IMR-90 (cell line): Measurements from ENCODE around the gene NHLRC3. TPM values are rescaled to one million over a fixed set of nuclear protein-coding genes. Genes with fewer than 3 reads are reported as not detected.

ENCODE experiments used
- ATAC-seq: fragments of 200-7000 bp; cut with Tn5 transposase; 2 replicates; pipeline ENCODE4 v1.9.1; 2020; ENCODE audit warnings: low read depth, mild to moderate bottlenecking, moderate library complexity
- BruUV-seq: library from RNA; stranded (reverse); fragments of 400-500 nt; replicated peaks from 2 replicates; lab custom pipeline; 2021; lab: Mats Ljungman, UMichigan
- CTCF ChIA-PET: fragments of 300-600 bp; formaldehyde crosslinking; extraction: SDS; loops from one replicate; lab custom pipeline; 2021; ENCODE audit warnings: antibody characterized with exemption; lab: Yijun Ruan, JAX
- POLR2A ChIA-PET: fragments of 300-600 bp; sonication (Branson Sonifier 250); formaldehyde crosslinking; loops from one replicate; lab custom pipeline; 2022; ENCODE audit warnings: antibody characterized with exemption; ENCODE audit not compliant: unreplicated experiment; lab: Charles Lee
- DNase-seq: peaks from one replicate; pipeline ENCODE4 v3.0.0; 2013
- H2AFZ ChIP-seq: replicated peaks from 2 replicates; pipeline ENCODE3; 2013; ENCODE audit warnings: low read length, mild to moderate bottlenecking; ENCODE audit not compliant: poor library complexity
- H2AK5ac ChIP-seq: 2 replicates; pipeline ENCODE4 v1.6.1; 2013; ENCODE audit warnings: low read depth, low read length, inconsistent platforms
- H2AK9ac ChIP-seq: replicated peaks from 2 replicates; pipeline ENCODE3; 2013; ENCODE audit warnings: mild to moderate bottlenecking, low read depth, low read length, moderate library complexity; ENCODE audit not compliant: poor library complexity
- H2BK120ac ChIP-seq: 2 replicates; pipeline ENCODE4 v1.6.1; 2013; ENCODE audit warnings: low read depth, low read length, inconsistent platforms
- H2BK15ac ChIP-seq: 3 replicates; pipeline ENCODE4 v1.6.1; 2013; ENCODE audit warnings: low read depth, low read length, inconsistent platforms
- H2BK20ac ChIP-seq: 2 replicates; pipeline ENCODE4 v1.6.1; 2013; ENCODE audit warnings: low read depth, mild to moderate bottlenecking, inconsistent platforms, low read length, moderate library complexity
- H2BK5ac ChIP-seq: 2 replicates; pipeline ENCODE4 v1.6.1; 2013; ENCODE audit warnings: mild to moderate bottlenecking, low read depth, low read length, inconsistent platforms; ENCODE audit not compliant: poor library complexity, severe bottlenecking
- H3K14ac ChIP-seq: replicated peaks from 2 replicates; pipeline ENCODE4 v1.6.1; 2013; ENCODE audit warnings: low read depth, low read length, inconsistent platforms
- H3K18ac ChIP-seq: 2 replicates; pipeline ENCODE4 v1.6.1; 2013; ENCODE audit warnings: low read depth, low read length, control low read depth
- H3K23ac ChIP-seq: 2 replicates; pipeline ENCODE4 v1.6.1; 2013; ENCODE audit warnings: low read depth, low read length, inconsistent platforms
- H3K27ac ChIP-seq: 2 replicates; pipeline ENCODE4 v1.5.1; 2013; ENCODE audit warnings: mild to moderate bottlenecking, control low read depth, low read length; ENCODE audit not compliant: insufficient read depth
- H3K27me3 ChIP-seq: 2 replicates; pipeline ENCODE4 v1.6.1; 2013; ENCODE audit warnings: low read length; ENCODE audit not compliant: control insufficient read depth, insufficient read depth
- H3K36me3 ChIP-seq: 2 replicates; pipeline ENCODE4 v1.6.1; 2013; ENCODE audit warnings: low read length, mixed read lengths; ENCODE audit not compliant: control insufficient read depth, insufficient read depth
- H3K4ac ChIP-seq: 2 replicates; pipeline ENCODE4 v1.6.1; 2013; ENCODE audit warnings: low read depth, low read length, inconsistent platforms
- H3K4me1 ChIP-seq: 2 replicates; pipeline ENCODE4 v1.6.1; 2013; ENCODE audit warnings: low read length, mixed read lengths; ENCODE audit not compliant: control insufficient read depth, insufficient read depth
- H3K4me2 ChIP-seq: 2 replicates; pipeline ENCODE4 v1.6.1; 2013; ENCODE audit warnings: low read depth, mild to moderate bottlenecking, control low read depth, low read length, moderate library complexity
- H3K4me3 ChIP-seq: 2 replicates; pipeline ENCODE4 v1.5.1; 2013; ENCODE audit warnings: low read depth, mild to moderate bottlenecking, control low read depth, low read length, moderate library complexity; ENCODE audit not compliant: insufficient read depth
- H3K56ac ChIP-seq: 2 replicates; pipeline ENCODE4 v1.6.1; 2013; ENCODE audit warnings: low read length, inconsistent platforms; ENCODE audit not compliant: insufficient read depth; ENCODE audit errors: extremely low read depth
- H3K79me1 ChIP-seq, 2 experiments: 2 replicates each; pipeline ENCODE4 v1.6.1; 2013; ENCODE audit warnings: low read length in 2 of 2, inconsistent platforms in 1 of 2, low read depth in 1 of 2
- H3K9ac ChIP-seq: 2 replicates; pipeline ENCODE4 v1.6.1; 2013; ENCODE audit warnings: low read depth, low read length, control low read depth
- H3K9me1 ChIP-seq: 2 replicates; pipeline ENCODE4 v1.6.1; 2013; ENCODE audit warnings: low read length, inconsistent platforms; ENCODE audit not compliant: insufficient read depth
- H3K9me3 ChIP-seq: 2 replicates; pipeline ENCODE4 v1.6.1; 2013; ENCODE audit warnings: low read length; ENCODE audit not compliant: control insufficient read depth, insufficient read depth
- H4K20me1 ChIP-seq: 2 replicates; pipeline ENCODE4 v1.6.1; 2013; ENCODE audit warnings: low read length, inconsistent platforms; ENCODE audit not compliant: insufficient read depth
- H4K5ac ChIP-seq: 2 replicates; pipeline ENCODE4 v1.6.1; 2013; ENCODE audit warnings: mild to moderate bottlenecking, low read depth, low read length, control low read depth
- H4K8ac ChIP-seq, 2 experiments: 2 replicates each; pipeline ENCODE4 v1.6.1; 2013; ENCODE audit warnings: low read depth in 2 of 2, low read length in 2 of 2, control low read depth in 1 of 2, inconsistent platforms in 1 of 2
- H4K91ac ChIP-seq: 2 replicates; pipeline ENCODE4 v1.6.1; 2013; ENCODE audit warnings: low read depth, low read length, inconsistent platforms; ENCODE audit not compliant: insufficient read depth
- BHLHE40 ChIP-seq: fragments of 150-350 bp; IDR thresholded peaks from 2 replicates; pipeline ENCODE4 v1.6.1; 2016; ENCODE audit warnings: mild to moderate bottlenecking, low read depth, low read length
- CEBPB ChIP-seq: IDR thresholded peaks from 2 replicates; pipeline ENCODE4 v1.6.1; 2012; ENCODE audit warnings: low read depth, low read length, improper control_type of control experiment
- CHD1 ChIP-seq: IDR thresholded peaks from 2 replicates; pipeline ENCODE4 v1.6.1; 2012; ENCODE audit warnings: low read depth, low read length, improper control_type of control experiment
- CTCF ChIP-seq: conservative IDR thresholded peaks from 2 replicates; pipeline ENCODE4 v1.5.1; 2012; ENCODE audit warnings: mild to moderate bottlenecking, low read depth, low read length, improper control_type of control experiment
- ELK1 ChIP-seq: fragments of 150-350 bp; IDR thresholded peaks from 2 replicates; pipeline ENCODE4 v1.6.1; 2016; ENCODE audit warnings: low read depth, mild to moderate bottlenecking, low read length, moderate library complexity, borderline replicate concordance
- MAFK ChIP-seq: IDR thresholded peaks from 2 replicates; pipeline ENCODE4 v1.6.1; 2012; ENCODE audit warnings: low read depth, low read length, improper control_type of control experiment
- MXI1 ChIP-seq: IDR thresholded peaks from 2 replicates; pipeline ENCODE4 v1.6.1; 2012; ENCODE audit warnings: low read depth, mild to moderate bottlenecking, low read length, moderate library complexity, borderline replicate concordance
- NFE2L2 ChIP-seq: fragments of 150-350 bp; IDR thresholded peaks from 2 replicates; pipeline ENCODE4 v1.6.1; 2016; ENCODE audit warnings: low read depth, mild to moderate bottlenecking, low read length
- POLR2A ChIP-seq: IDR thresholded peaks from 2 replicates; pipeline ENCODE4 v1.6.1; 2012; ENCODE audit warnings: mild to moderate bottlenecking, low read depth, low read length
- RAD21 ChIP-seq: IDR thresholded peaks from 2 replicates; pipeline ENCODE4 v1.6.1; 2012; ENCODE audit warnings: low read length, improper control_type of control experiment
- RFX5 ChIP-seq: IDR thresholded peaks from 2 replicates; pipeline ENCODE4 v1.8.0; 2012; ENCODE audit warnings: low read depth, mild to moderate bottlenecking, low read length, moderate library complexity
- SMC3 ChIP-seq: fragments of 150-350 bp; IDR thresholded peaks from 2 replicates; pipeline ENCODE4 v1.6.1; 2016; ENCODE audit warnings: low read depth, mild to moderate bottlenecking, antibody characterized with exemption, low read length, moderate library complexity
- USF2 ChIP-seq: fragments of 150-350 bp; IDR thresholded peaks from 2 replicates; pipeline ENCODE4 v1.6.1; 2017; ENCODE audit warnings: mild to moderate bottlenecking, antibody characterized with exemption, low read length, low read depth
- WGBS, 2 experiments: methylation state at CpG; one replicate each; pipeline versions ENCODE4 v1.1.5 to v1.1.7; 2013; ENCODE audit warnings: missing lambda C conversion rate in 2 of 2; ENCODE audit not compliant: insufficient read length in 1 of 2; ENCODE audit errors: extremely low coverage in 2 of 2; 5-methylcytosine and 5-hydroxymethylcytosine counted together
- dilution Hi-C: fragments of 300-500 bp; cut with HindIII; formaldehyde crosslinking; loops from one replicate; pipeline ENCODE4 v1.14.3; 2018; ENCODE audit warnings: low sequenced_read_pairs; ENCODE audit not compliant: unreplicated experiment
- in situ Hi-C: fragments of 300-500 bp; cut with MboI; formaldehyde crosslinking; loops from 3 replicates; pipeline ENCODE4 v1.14.3; 2019; ENCODE audit warnings: low sequenced_read_pairs, inconsistent platforms, mixed read lengths
- intact Hi-C: fragments of 100-400 bp; cut with micrococcal nuclease; formaldehyde crosslinking; loops from 2 replicates; pipeline ENCODE4 v1.10.0; 2022
- polyA plus RNA-seq, 3 experiments: library from polyadenylated mRNA; depleted of rRNA; stranded (reverse); fragments of >200 nt; gene quantifications; 2 replicates each; pipeline ENCODE4 v1.2.3, GENCODE V29; 2012; ENCODE audit warnings: low replicate concordance in 1 of 3
- total RNA-seq: library from RNA; depleted of rRNA; stranded (reverse); fragments of >200 nt; gene quantifications from 2 replicates; pipeline ENCODE4 v1.2.3, GENCODE V29; 2012

Gene NHLRC3
- total and polyA plus RNA-seq, 2 of the 4 experiments (the other 2 are of a cell fraction): 3.0 to 4.2 TPM

DNA sequence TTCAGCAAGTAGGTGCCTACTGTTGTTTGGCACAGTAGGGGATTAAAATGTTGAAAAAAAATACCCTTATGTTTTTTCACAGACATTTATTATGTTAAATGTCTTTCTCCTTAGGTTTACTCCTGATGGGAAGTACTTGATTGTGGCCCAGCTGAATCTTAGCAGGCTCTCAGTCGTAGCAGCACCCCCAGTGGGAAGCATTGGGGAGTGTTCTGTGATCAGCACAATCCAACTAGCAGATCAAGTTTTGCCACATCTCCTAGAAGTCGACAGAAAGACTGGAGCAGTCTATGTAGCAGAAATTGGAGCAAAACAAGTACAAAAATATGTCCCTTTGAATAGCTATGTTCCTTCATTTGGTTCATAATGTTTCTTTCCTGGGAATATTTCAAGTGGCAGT lies 9.3 kb downstream of the NHLRC3 start:
- in situ Hi-C loops (no loop called here), intact Hi-C loops (loop anchor here (10.0 kb wide), 1 partner anchor 1637 kb away; no protein-coding TSS in a partner anchor), dilution Hi-C loops (no loop called here)
- no peaks in the 10 kb centered on the region for H3K27me3 ChIP-seq
- H3K79me1 ChIP-seq: no peaks in the 10 kb centered on the region
- H2BK5ac ChIP-seq: no peak overlapping the region
- POLR2A ChIA-PET: no interaction called here
- no peak overlapping the region for H2AK5ac ChIP-seq
- no peak overlapping the region for H3K23ac ChIP-seq
- H2AFZ ChIP-seq: no peak overlapping the region
- H3K56ac ChIP-seq: no peak overlapping the region
- no CpG with 5 or more reads among the region's 2 CpGs for WGBS, 2 experiments
- no peaks in the 10 kb centered on the region for H4K20me1 ChIP-seq
- TF ChIP-seq CEBPB (no peak), ELK1 (no peak), RAD21 (no peak), NFE2L2 (no peak), USF2 (no peak), MXI1 (no peak), CTCF (no peak), MAFK (no peak), CHD1 (no peak), POLR2A (no peak), BHLHE40 (no peak), RFX5 (no peak), SMC3 (no peak)
- H3K14ac ChIP-seq: no peak overlapping the region
- H2BK20ac ChIP-seq: no peak overlapping the region
- H3K4ac ChIP-seq: no peak overlapping the region
- no peak overlapping the region for H3K27ac ChIP-seq
- no peak overlapping the region for H4K91ac ChIP-seq
- H2AK9ac ChIP-seq: no peak overlapping the region
- H2BK120ac ChIP-seq: no peak overlapping the region
- H4K8ac ChIP-seq: no peak overlapping the region
- no TSS peak for BruUV-seq
- no peak overlapping the region for H3K18ac ChIP-seq
- H3K9me1 ChIP-seq: no peaks in the 10 kb centered on the region
- no peak overlapping the region for H4K5ac ChIP-seq
- H2BK15ac ChIP-seq: no peak overlapping the region
- no peak overlapping the region for H3K4me2 ChIP-seq
- CTCF ChIA-PET: interaction anchor here (0.8 kb wide), 1 partner anchor 9 kb away, joined by 3 read pairs; no protein-coding TSS in a partner anchor
- H3K4me1 ChIP-seq: no peaks in the 10 kb centered on the region
- ATAC-seq (0 out of 2 replicates have a peak, but pooled peaks have one; percentile 21), DNase-seq (no peak)
- H3K9ac ChIP-seq: no peak overlapping the region
- no peaks in the 10 kb centered on the region for H3K9me3 ChIP-seq
- no peak overlapping the region for H3K4me3 ChIP-seq
- 0 out of 2 replicates have a peak, but pooled peaks cover 2% of the 10 kb centered on the region for H3K36me3 ChIP-seq
